K562 (cell line): ENCODE measurements around the gene UBN1. TPM values are rescaled to one million over a fixed set of nuclear protein-coding genes. Genes with fewer than 3 reads are reported as not detected.
"Not testable (repeated sequence)": the region's sequence is repeated elsewhere in the genome, so short reads cannot be mapped to it uniquely, and the experiment has no call there.

Experiments used
- ATAC-seq: fragments of 200-7000 bp; cut with Tn5 transposase; 3 replicates; pipeline ENCODE4 v1.9.1; 2020; ENCODE audit warnings: moderate library complexity
- BruUV-seq: library from RNA; stranded (reverse); fragments of 400-500 nt; replicated peaks from 2 replicates; lab custom pipeline; 2021; lab: Mats Ljungman, UMichigan
- CTCF ChIA-PET: fragments of 300-600 bp; formaldehyde crosslinking; extraction: SDS; loops from one replicate; lab custom pipeline; 2021; ENCODE audit warnings: low intra/inter-chr PET ratio; lab: Yijun Ruan, JAX
- POLR2A ChIA-PET: fragments of 300-600, 350-650 bp; sonication (Branson Sonifier 250); formaldehyde crosslinking; extraction: SDS; loops from one replicate; lab custom pipeline; 2021; ENCODE audit warnings: antibody characterized with exemption, inconsistent platforms; lab: Yijun Ruan, JAX
- DNase-seq, 4 experiments: peaks; one replicate each; pipeline versions ENCODE4 v3.0.0 to v3.0.0-alpha.2; 2011 to 2018; ENCODE audit warnings: low spot score in 3 of 4, mixed read lengths in 3 of 4; ENCODE audit errors: extremely low read depth in 1 of 4
- FAIRE-seq: peaks from 2 replicates; lab custom pipeline; 2011; peaks lifted over from hg19 to GRCh38; lab: Jason Lieb, UNC
- H2AFZ ChIP-seq: 2 replicates; pipeline ENCODE4 v1.6.0; 2011; ENCODE audit warnings: low read depth, low read length, control low read depth, inconsistent platforms
- H3K27ac ChIP-seq: fragments of 200-600 bp; 3 replicates; pipeline ENCODE4 v1.8.0; 2011; ENCODE audit warnings: low read depth, mild to moderate bottlenecking, control low read depth, inconsistent platforms, low read length, moderate library complexity, mixed read lengths; ENCODE audit errors: extremely low read depth
- H3K27me3 ChIP-seq, 2 experiments: fragments of 300-600 bp in 1 of 2; 2 replicates in 1 of 2; 3 replicates in 1 of 2; pipeline versions ENCODE4 v1.6.0 to v1.8.0; 2011; ENCODE audit warnings: inconsistent platforms in 2 of 2, low read length in 2 of 2, mild to moderate bottlenecking in 1 of 2, mixed read lengths in 1 of 2, moderate library complexity in 1 of 2; ENCODE audit not compliant: control insufficient read depth in 2 of 2, insufficient read depth in 2 of 2
- H3K36me3 ChIP-seq: fragments of 300-600 bp; 3 replicates; pipeline ENCODE4 v1.8.0; 2011; ENCODE audit warnings: mild to moderate bottlenecking, low read length, inconsistent platforms; ENCODE audit not compliant: control insufficient read depth, insufficient read depth
- H3K4me1 ChIP-seq, 2 experiments: fragments of 200-600 bp in 1 of 2; replicated peaks in 1 of 2; 2 replicates in 1 of 2; 3 replicates in 1 of 2; pipeline versions ENCODE4 v1.5.1 to v1.8.0; 2011; ENCODE audit warnings: inconsistent platforms in 2 of 2, low read length in 2 of 2, mild to moderate bottlenecking in 1 of 2, mixed read lengths in 1 of 2, moderate library complexity in 1 of 2; ENCODE audit not compliant: control insufficient read depth in 2 of 2, insufficient read depth in 2 of 2
- H3K4me2 ChIP-seq: 2 replicates; pipeline ENCODE4 v1.6.1; 2011; ENCODE audit warnings: low read length, control low read depth, inconsistent platforms, mixed read lengths; ENCODE audit not compliant: insufficient read depth
- H3K4me3 ChIP-seq: fragments of 200-600 bp; sonication (generic), shearing (Covaris generic); 2 replicates; pipeline ENCODE4 v1.5.1; 2016; ENCODE audit warnings: control low read depth, inconsistent platforms
- H3K79me2 ChIP-seq: fragments of 200-600 bp; 3 replicates; pipeline ENCODE4 v1.8.0; 2011; ENCODE audit warnings: low read length, inconsistent platforms; ENCODE audit not compliant: control insufficient read depth, insufficient read depth
- H3K9ac ChIP-seq, 2 experiments: 2 replicates each; pipeline versions ENCODE4 v1.6.0 to v1.6.1; 2011; ENCODE audit warnings: low read depth in 2 of 2, low read length in 2 of 2, control low read depth in 1 of 2, inconsistent platforms in 1 of 2, mild to moderate bottlenecking in 1 of 2, mixed read lengths in 1 of 2; ENCODE audit not compliant: insufficient read depth in 1 of 2
- H3K9me1 ChIP-seq: one replicate; pipeline ENCODE4 v1.6.0; 2011; ENCODE audit warnings: inconsistent platforms, mild to moderate bottlenecking, low read length, moderate library complexity; ENCODE audit not compliant: control insufficient read depth, insufficient read depth
- H3K9me3 ChIP-seq: replicated peaks from 2 replicates; pipeline ENCODE4 v1.5.1; 2011; ENCODE audit warnings: low read depth, low read length, inconsistent platforms; ENCODE audit not compliant: control insufficient read depth, insufficient read depth
- H4K20me1 ChIP-seq: replicated peaks from 2 replicates; pipeline ENCODE4 v1.6.1; 2011; ENCODE audit warnings: low read length, inconsistent platforms, mixed read lengths; ENCODE audit not compliant: control insufficient read depth, insufficient read depth
- JUND ChIP-seq, 2 experiments: IDR thresholded peaks; 2 replicates in 1 of 2; 3 replicates in 1 of 2; pipeline ENCODE4 v1.6.1; 2011; ENCODE audit warnings: borderline replicate concordance in 2 of 2, low read depth in 2 of 2, low read length in 2 of 2, improper control_type of control experiment in 1 of 2, missing biosample characterization in 1 of 2, missing genetic modification characterization in 1 of 2, missing genetic modification reagents in 1 of 2
- MEF2D ChIP-seq: conservative IDR thresholded peaks from 2 replicates; pipeline ENCODE4 v1.6.1; 2016; ENCODE audit warnings: low read depth, missing genetic modification characterization, missing compliant biosample characterization
- OTX1 ChIP-seq: fragments of 450-650 bp; formaldehyde crosslinking; IDR thresholded peaks from 2 replicates; pipeline ENCODE4 v1.4.0; 2022; ENCODE audit warnings: mild to moderate bottlenecking
- SPI1 ChIP-seq: IDR thresholded peaks from 2 replicates; pipeline ENCODE4 v1.6.1; 2011; ENCODE audit warnings: low read depth, low read length, control low read depth, borderline replicate concordance
- ZNF121 ChIP-seq: sonication (generic); formaldehyde crosslinking; conservative IDR thresholded peaks from 2 replicates; pipeline ENCODE4 v1.8.0; 2022; ENCODE audit warnings: missing genetic modification reagents
- ZNF165 ChIP-seq: fragments of 250-450 bp; sonication (Bioruptor Pico); IDR thresholded peaks from 2 replicates; pipeline ENCODE4 v1.4.0; 2020; ENCODE audit warnings: borderline replicate concordance
- WGBS: fragments of 100-300 bp; shearing (Covaris generic); methylation state at CpG from one replicate; pipeline ENCODE4 v1.1.6; 2016; ENCODE audit warnings: low coverage, mixed read lengths; ENCODE audit not compliant: insufficient coverage; ENCODE audit errors: missing lambda C conversion rate; 5-methylcytosine and 5-hydroxymethylcytosine counted together
- in situ Hi-C: fragments of 300-500 bp; cut with MboI; formaldehyde crosslinking; loops from 4 replicates; pipeline ENCODE4 v1.15.0; 2018; ENCODE audit warnings: inconsistent platforms, mixed read lengths
- intact Hi-C: fragments of 100-400 bp; cut with micrococcal nuclease; formaldehyde crosslinking; loops from 2 replicates; pipeline ENCODE4 v1.14.2; 2022
- polyA plus RNA-seq, 8 experiments: library from polyadenylated mRNA; depleted of rRNA in 4 of 8; stranded (reverse) in 5 of 8; unstranded in 3 of 8; fragments of >200 nt; fragmentation: Nextera tagmentation in 2 of 8; fragmentation: Illumina TruSeq in 1 of 8; extraction: Ambion mirVana in 2 of 8; extraction: Trizol in 1 of 8; gene quantifications; 2 replicates each; pipeline versions ENCODE4 v1.2.1 to v1.2.3, GENCODE V29; 2011 to 2014; ENCODE audit warnings: inconsistent platforms in 1 of 8, missing spikeins in 1 of 8
- total RNA-seq, 7 experiments: library from RNA; depleted of rRNA in 6 of 7; stranded (reverse); fragments of >200 nt in 6 of 7; fragmentation: Illumina TruSeq in 2 of 7; extraction: Trizol in 2 of 7; gene quantifications; 2 replicates each; pipeline versions ENCODE4 v1.2.1 to v1.2.3, GENCODE V29; 2011 to 2021; ENCODE audit warnings: low replicate concordance in 1 of 7
- TF ChIP-seq, protein P1 (sequence below): fragments of 250-450 bp; sonication (Bioruptor Pico); IDR thresholded peaks from 2 replicates; pipeline ENCODE4 v1.5.0; 2021; ENCODE audit warnings: mild to moderate bottlenecking, borderline replicate concordance
- TF ChIP-seq, protein P2 (sequence below): fragments of 450-650 bp; IDR thresholded peaks from 2 replicates; pipeline ENCODE4 v1.6.1; 2016; ENCODE audit warnings: antibody characterized with exemption
- TF ChIP-seq, protein P3 (sequence below): sonication (generic); formaldehyde crosslinking; IDR thresholded peaks from 2 replicates; pipeline ENCODE4 v1.8.1; 2023; ENCODE audit warnings: mild to moderate bottlenecking, missing genetic modification reagents, moderate library complexity

UBN1 gene
- total and polyA plus RNA-seq, 9 of the 15 experiments (the other 6 are each of a cell fraction or from before 2014, with no cell fraction given), result 1.5 to 45.7 (median 20.6) TPM

DNA sequence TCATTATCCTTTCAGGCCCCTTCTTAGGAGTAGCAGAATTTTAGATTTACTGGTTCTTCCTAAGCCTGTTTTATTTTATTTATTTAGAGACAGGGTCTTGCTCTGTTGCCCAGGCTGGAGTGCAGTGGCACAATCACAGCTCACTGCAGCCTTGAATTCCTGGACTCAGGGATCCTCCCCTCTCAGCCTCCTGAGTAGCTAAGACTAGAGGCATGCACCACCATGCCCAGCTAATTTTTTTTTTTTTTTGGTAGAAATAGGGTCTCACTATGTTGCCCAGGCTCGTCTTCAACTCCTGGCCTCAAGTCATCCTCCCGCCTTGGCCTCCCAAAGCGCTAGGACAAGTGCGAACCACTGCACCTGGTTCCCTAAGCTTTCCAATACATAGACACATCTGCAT, 82.3 kb downstream of the UBN1 start:
- not testable (repeated sequence) for DNase-seq
- peak; percentile 76 for TF ChIP-seq ZNF121 (CRISPR knock-in tag)
- TF ChIP-seq, all 486 proteins: peak for 1; not testable (repeated sequence) for 485
- POLR2A ChIA-PET, result interaction anchor here (0.7 to 0.8 kb wide), 2 partner anchors 39 to 40 kb away, joined by 3 read pairs; no protein-coding TSS in a partner anchor
- in situ Hi-C loops, H2AFZ ChIP-seq, H3K9me1 ChIP-seq, H3K27ac ChIP-seq, BruUV-seq, H3K36me3 ChIP-seq, FAIRE-seq, H3K9me3 ChIP-seq, ATAC-seq, H3K9ac ChIP-seq, CTCF ChIA-PET, H3K79me2 ChIP-seq, H3K4me3 ChIP-seq, H3K4me2 ChIP-seq, H3K4me1 ChIP-seq: not testable (repeated sequence)
- 0% methylated on average over 4 of the region's 4 CpGs for WGBS
- Histone ChIP-seq H3K27me3 (peaks cover 49 to 66% of the 10 kb centered on the region in 2 experiments), H4K20me1 (peaks cover 15% of the 10 kb centered on the region)
- intact Hi-C loops, result loop anchor here (10.0 kb wide), 1 partner anchor 45 kb away; no protein-coding TSS in a partner anchor

DNA sequence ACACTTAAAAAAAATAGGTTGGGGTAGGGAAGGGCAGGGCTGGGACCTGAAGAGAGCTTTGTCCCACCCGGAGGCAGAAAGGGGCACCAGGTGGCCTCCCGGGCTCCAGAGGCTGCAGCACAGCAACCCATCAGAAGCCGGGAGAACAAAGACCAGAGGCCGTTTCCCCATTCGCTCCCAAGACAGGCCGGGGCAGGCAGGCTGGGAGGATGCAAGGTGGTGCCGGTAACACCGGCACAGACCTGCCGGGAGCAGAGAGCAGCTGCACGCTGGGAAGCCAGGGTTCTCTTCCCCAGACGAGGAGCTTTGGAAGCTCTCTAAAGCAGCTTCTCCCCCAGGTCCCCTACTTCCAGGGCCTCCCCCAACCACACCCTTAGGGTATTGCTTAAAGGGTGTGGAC, 84.1 kb downstream of the UBN1 start:
- H3K9ac ChIP-seq, result no peak overlapping the region
- ChIA-PET POLR2A (interaction anchor here (0.6 to 2.1 kb wide), 4 partner anchors 11 to 320 kb away, joined by 3 to 9 read pairs (median 3); no protein-coding TSS in a partner anchor), CTCF (no interaction called here)
- H2AFZ ChIP-seq, result no peak overlapping the region
- H3K27me3 ChIP-seq, result peaks cover 51 to 76% of the 10 kb centered on the region in 2 experiments
- no peaks in the 10 kb centered on the region for H3K79me2 ChIP-seq
- peaks cover 21% of the 10 kb centered on the region for H4K20me1 ChIP-seq
- no peak overlapping the region for H3K4me2 ChIP-seq
- DNase-seq, result no peak
- H3K4me1 ChIP-seq, result peaks cover 0 to 6% of the 10 kb centered on the region in 2 experiments; a peak in 3 of 5 replicates
- no peak for FAIRE-seq
- in situ Hi-C loops, result no loop called here
- no peaks in the 10 kb centered on the region for H3K36me3 ChIP-seq
- no peaks in the 10 kb centered on the region for H3K9me1 ChIP-seq
- 5% methylated on average over 11 of the region's 11 CpGs for WGBS
- no peak overlapping the region for H3K27ac ChIP-seq
- intact Hi-C loops, result loop anchor here (10.0 kb wide), 1 partner anchor 47 kb away; no protein-coding TSS in a partner anchor
- H3K4me3 ChIP-seq, result no peak overlapping the region
- no peak for ATAC-seq
- BruUV-seq, result no TSS peak
- no peaks in the 10 kb centered on the region; the same call in 1 of the 2 replicates for H3K9me3 ChIP-seq
- TF ChIP-seq ZNF165 (CRISPR knock-in tag), result no peak
- TF ChIP-seq OTX1, result no peak
- TF ChIP-seq, protein P1, sequence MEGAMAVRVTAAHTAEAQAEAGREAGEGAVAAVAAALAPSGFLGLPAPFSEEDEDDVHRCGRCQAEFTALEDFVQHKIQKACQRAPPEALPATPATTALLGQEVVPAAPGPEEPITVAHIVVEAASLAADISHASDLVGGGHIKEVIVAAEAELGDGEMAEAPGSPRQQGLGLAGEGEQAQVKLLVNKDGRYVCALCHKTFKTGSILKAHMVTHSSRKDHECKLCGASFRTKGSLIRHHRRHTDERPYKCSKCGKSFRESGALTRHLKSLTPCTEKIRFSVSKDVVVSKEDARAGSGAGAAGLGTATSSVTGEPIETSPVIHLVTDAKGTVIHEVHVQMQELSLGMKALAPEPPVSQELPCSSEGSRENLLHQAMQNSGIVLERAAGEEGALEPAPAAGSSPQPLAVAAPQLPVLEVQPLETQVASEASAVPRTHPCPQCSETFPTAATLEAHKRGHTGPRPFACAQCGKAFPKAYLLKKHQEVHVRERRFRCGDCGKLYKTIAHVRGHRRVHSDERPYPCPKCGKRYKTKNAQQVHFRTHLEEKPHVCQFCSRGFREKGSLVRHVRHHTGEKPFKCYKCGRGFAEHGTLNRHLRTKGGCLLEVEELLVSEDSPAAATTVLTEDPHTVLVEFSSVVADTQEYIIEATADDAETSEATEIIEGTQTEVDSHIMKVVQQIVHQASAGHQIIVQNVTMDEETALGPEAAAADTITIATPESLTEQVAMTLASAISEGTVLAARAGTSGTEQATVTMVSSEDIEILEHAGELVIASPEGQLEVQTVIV (CRISPR knock-in tag), result no peak
- TF ChIP-seq, protein P2, sequence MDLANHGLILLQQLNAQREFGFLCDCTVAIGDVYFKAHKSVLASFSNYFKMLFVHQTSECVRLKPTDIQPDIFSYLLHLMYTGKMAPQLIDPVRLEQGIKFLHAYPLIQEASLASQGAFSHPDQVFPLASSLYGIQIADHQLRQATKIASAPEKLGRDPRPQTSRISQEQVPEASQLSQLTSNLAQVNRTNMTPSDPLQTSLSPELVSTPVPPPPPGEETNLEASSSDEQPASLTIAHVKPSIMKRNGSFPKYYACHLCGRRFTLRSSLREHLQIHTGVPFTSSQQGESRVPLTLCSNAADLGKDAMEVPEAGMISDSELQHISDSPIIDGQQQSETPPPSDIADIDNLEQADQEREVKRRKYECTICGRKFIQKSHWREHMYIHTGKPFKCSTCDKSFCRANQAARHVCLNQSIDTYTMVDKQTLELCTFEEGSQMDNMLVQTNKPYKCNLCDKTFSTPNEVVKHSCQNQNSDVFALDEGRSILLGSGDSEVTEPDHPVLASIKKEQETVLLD, result no peak
- no peak for TF ChIP-seq JUND (IDR thresholded peaks at IDR 0.05; ENCODE audit: borderline replicate concordance, low read depth, low read length)
- no peak for TF ChIP-seq JUND (tag; IDR thresholded peaks at IDR 0.05; ENCODE audit: borderline replicate concordance, low read depth, low read length)
- no peak for TF ChIP-seq MEF2D
- TF ChIP-seq, protein P3, sequence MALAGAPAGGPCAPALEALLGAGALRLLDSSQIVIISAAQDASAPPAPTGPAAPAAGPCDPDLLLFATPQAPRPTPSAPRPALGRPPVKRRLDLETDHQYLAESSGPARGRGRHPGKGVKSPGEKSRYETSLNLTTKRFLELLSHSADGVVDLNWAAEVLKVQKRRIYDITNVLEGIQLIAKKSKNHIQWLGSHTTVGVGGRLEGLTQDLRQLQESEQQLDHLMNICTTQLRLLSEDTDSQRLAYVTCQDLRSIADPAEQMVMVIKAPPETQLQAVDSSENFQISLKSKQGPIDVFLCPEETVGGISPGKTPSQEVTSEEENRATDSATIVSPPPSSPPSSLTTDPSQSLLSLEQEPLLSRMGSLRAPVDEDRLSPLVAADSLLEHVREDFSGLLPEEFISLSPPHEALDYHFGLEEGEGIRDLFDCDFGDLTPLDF (CRISPR knock-in tag), result no peak
- no peak for TF ChIP-seq SPI1
